ENCODE measurements around the gene PI4KA.
"Not testable (repeated sequence)": the region's sequence is repeated elsewhere in the genome, so short reads cannot be mapped to it uniquely, and the experiment has no call there.

GRCh38 chr22:20668769-20669168 lies 189.8 kb downstream of the PI4KA start:
- TF ChIP-seq CTCF, POLR2A (IDR thresholded peaks at IDR 0.05): not testable (repeated sequence)
